ENCODE data around the gene RPS16. TPM values are rescaled to one million over a fixed set of nuclear protein-coding genes. Genes with fewer than 3 reads are reported as not detected.

RPS16 gene
- total and polyA plus RNA-seq, 12 donors, result 936 to 3,280 (median 1,424) TPM

DNA sequence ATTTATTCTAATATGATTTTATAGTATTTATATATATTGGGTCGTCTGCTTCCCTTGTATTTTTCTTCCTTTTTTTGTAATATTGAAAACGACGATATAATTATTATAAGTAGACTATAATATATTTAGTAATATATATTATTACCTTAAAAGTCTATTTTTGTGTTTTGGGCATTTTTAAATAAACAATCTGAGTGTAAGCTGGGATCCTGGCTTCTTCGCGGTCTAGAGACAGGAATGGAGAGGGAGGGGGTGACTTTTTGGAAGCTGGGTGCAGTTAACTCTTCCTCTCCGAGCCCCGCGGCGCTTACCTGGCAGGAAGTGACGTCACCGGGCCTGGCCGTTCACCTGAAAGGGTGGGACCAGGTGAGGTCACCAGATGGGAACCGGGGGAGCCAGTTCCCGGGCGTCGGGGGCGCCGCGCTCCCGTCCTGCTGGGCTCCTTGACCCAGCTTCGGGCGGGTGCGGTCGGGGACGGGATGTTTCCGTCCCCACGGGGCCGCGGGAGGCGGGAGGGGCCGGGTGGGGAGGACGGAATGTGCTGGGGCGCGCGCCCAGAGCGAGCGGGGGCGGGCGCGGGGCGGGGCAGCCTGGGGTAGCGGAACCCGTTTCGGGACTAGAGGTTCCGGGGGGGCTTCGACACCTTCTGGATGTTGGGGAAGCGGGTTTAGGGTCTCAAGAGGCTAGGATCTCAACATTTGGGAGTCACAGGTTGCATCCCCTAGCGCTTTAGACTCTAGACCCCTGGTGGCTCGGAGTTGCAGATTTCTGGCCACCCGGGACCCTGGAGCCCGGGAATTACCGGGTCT, 26.3 kb downstream of the RPS16 start:
- Histone ChIP-seq H3K36me3 (peaks cover 6 to 22% (median 9%) of the 10 kb centered on the region in 9 donors), H3K9me3 (no peaks in the 10 kb centered on the region), H3K27me3 (no peaks in the 10 kb centered on the region), H3K4me3 (peak overlapping the region; percentile 67 to 99 (median 90)), H3K4me1 (peaks cover 14 to 64% (median 41%) of the 10 kb centered on the region in 9 donors), H3K27ac (peak overlapping the region; percentile 94 to 100 (median 99))
- DNase-seq, result peak; percentile 90 to 94
- WGBS, 2 donors, result 1 to 2% methylated on average over 42 to 52 of the region's 52 CpGs
- TF ChIP-seq, protein P1, sequence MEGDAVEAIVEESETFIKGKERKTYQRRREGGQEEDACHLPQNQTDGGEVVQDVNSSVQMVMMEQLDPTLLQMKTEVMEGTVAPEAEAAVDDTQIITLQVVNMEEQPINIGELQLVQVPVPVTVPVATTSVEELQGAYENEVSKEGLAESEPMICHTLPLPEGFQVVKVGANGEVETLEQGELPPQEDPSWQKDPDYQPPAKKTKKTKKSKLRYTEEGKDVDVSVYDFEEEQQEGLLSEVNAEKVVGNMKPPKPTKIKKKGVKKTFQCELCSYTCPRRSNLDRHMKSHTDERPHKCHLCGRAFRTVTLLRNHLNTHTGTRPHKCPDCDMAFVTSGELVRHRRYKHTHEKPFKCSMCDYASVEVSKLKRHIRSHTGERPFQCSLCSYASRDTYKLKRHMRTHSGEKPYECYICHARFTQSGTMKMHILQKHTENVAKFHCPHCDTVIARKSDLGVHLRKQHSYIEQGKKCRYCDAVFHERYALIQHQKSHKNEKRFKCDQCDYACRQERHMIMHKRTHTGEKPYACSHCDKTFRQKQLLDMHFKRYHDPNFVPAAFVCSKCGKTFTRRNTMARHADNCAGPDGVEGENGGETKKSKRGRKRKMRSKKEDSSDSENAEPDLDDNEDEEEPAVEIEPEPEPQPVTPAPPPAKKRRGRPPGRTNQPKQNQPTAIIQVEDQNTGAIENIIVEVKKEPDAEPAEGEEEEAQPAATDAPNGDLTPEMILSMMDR (IDR thresholded peaks at IDR 0.05), result peak in 2 of 9 donors; percentile 16
- intact Hi-C loops (cut with DNase I), result loop anchor here in 4 of 10 donors (2.0 to 10.0 kb wide), 4 partner anchors 13 to 285 kb away; partner anchors contain the start of genes SAMD4B (in 3 of the 4), EID2B (in 1 of the 4) and PAK4 (in 1 of the 4)
- peak; percentile 25 to 59 (median 36) for ATAC-seq

DNA sequence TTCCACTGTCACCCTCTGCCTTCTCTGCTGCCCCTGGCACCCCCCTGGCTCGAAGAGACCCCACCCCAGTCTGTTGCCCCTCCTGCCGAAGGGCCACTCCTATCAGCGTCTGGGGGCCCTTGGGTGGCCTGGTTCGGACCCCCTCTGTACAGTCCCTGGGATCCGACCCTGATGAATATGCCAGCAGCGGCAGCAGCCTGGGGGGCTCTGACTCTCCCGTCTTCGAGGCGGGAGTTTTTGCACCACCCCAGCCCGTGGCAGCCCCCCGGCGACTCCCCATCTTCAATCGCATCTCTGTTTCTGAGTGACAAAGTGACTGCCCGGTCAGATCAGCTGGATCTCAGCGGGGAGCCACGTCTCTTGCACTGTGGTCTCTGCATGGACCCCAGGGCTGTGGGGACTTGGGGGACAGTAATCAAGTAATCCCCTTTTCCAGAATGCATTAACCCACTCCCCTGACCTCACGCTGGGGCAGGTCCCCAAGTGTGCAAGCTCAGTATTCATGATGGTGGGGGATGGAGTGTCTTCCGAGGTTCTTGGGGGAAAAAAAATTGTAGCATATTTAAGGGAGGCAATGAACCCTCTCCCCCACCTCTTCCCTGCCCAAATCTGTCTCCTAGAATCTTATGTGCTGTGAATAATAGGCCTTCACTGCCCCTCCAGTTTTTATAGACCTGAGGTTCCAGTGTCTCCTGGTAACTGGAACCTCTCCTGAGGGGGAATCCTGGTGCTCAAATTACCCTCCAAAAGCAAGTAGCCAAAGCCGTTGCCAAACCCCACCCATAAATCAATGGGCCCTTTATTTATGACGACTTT, 27.1 kb downstream of the RPS16 start:
- intact Hi-C loops (cut with DNase I), result no loop called here
- TF ChIP-seq, protein P1 (IDR thresholded peaks at IDR 0.05), result no peak
- DNase-seq (peak in 1 of 2 donors; percentile 21), ATAC-seq (no peak)
- peaks cover 6 to 22% (median 9%) of the 10 kb centered on the region in 9 donors for H3K36me3 ChIP-seq
- H3K9me3 ChIP-seq, result no peaks in the 10 kb centered on the region
- no peaks in the 10 kb centered on the region for H3K27me3 ChIP-seq
- H3K4me1 ChIP-seq, result peaks cover 14 to 64% (median 42%) of the 10 kb centered on the region in 9 donors
- H3K27ac ChIP-seq, result peak overlapping the region; percentile 94 to 100 (median 99)
- peak overlapping the region; percentile 67 to 99 (median 90) for H3K4me3 ChIP-seq
- WGBS, 2 donors, result 36 to 44% methylated on average over 20 of the region's 20 CpGs

DNA sequence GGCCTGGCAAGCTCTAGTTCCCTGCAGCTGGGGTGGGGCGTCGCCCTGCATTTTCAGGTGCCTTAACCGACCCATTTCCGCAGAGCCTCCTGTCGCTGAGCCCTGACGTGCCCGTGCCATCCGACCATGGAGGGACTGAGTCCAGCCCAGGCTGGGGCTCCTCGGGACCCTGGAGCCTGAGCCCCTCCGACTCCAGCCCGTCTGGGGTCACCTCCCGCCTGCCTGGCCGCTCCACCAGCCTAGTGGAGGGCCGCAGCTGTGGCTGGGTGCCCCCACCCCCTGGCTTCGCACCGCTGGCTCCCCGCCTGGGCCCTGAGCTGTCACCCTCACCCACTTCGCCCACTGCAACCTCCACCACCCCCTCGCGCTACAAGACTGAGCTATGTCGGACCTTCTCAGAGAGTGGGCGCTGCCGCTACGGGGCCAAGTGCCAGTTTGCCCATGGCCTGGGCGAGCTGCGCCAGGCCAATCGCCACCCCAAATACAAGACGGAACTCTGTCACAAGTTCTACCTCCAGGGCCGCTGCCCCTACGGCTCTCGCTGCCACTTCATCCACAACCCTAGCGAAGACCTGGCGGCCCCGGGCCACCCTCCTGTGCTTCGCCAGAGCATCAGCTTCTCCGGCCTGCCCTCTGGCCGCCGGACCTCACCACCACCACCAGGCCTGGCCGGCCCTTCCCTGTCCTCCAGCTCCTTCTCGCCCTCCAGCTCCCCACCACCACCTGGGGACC, 27.9 kb downstream of the RPS16 start:
- peak overlapping the region; percentile 94 to 100 (median 99) for H3K27ac ChIP-seq
- TF ChIP-seq, protein P1 (IDR thresholded peaks at IDR 0.05), result no peak
- H3K4me3 ChIP-seq, result peak overlapping the region; percentile 67 to 99 (median 90)
- H3K4me1 ChIP-seq, result peaks cover 14 to 69% (median 47%) of the 10 kb centered on the region in 9 donors
- peaks cover 6 to 22% (median 9%) of the 10 kb centered on the region in 9 donors for H3K36me3 ChIP-seq
- H3K27me3 ChIP-seq, result no peaks in the 10 kb centered on the region
- WGBS, 2 donors, result 16 to 20% methylated on average over 40 of the region's 40 CpGs
- DNase-seq, result peak; percentile 37 to 47
- no peaks in the 10 kb centered on the region for H3K9me3 ChIP-seq
- no peak for ATAC-seq
- intact Hi-C loops (cut with DNase I), result no loop called here

DNA sequence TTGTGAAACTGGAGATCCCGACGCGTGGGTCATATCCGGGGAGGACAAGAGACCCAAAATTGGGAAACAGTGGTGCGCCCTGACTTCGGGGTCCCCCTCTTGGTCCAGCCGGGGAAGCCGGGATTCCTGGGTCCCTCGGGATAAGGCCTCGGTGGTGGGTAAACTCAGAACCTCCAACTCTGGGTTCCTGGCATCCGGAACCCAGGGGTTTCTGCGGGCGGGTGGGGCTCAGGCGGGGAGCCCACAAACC, 28.4 kb downstream of the RPS16 start:
- DNase-seq (no peak), ATAC-seq (no peak)
- Histone ChIP-seq H3K4me3 (peak overlapping the region; percentile 67 to 99 (median 90)), H3K27me3 (no peaks in the 10 kb centered on the region), H3K27ac (peak overlapping the region; percentile 94 to 100 (median 99)), H3K4me1 (peaks cover 16 to 74% (median 47%) of the 10 kb centered on the region in 9 donors), H3K9me3 (no peaks in the 10 kb centered on the region), H3K36me3 (peaks cover 6 to 22% (median 9%) of the 10 kb centered on the region in 9 donors)
- TF ChIP-seq, protein P1 (IDR thresholded peaks at IDR 0.05), result no peak
- intact Hi-C loops (cut with DNase I), result no loop called here
- 0 to 2% methylated on average over 14 of the region's 14 CpGs for WGBS, 2 donors

All from heart right ventricle (tissue), 16 donors.